ENCODE data around the gene GNG7.

GNG7 gene

DNA sequence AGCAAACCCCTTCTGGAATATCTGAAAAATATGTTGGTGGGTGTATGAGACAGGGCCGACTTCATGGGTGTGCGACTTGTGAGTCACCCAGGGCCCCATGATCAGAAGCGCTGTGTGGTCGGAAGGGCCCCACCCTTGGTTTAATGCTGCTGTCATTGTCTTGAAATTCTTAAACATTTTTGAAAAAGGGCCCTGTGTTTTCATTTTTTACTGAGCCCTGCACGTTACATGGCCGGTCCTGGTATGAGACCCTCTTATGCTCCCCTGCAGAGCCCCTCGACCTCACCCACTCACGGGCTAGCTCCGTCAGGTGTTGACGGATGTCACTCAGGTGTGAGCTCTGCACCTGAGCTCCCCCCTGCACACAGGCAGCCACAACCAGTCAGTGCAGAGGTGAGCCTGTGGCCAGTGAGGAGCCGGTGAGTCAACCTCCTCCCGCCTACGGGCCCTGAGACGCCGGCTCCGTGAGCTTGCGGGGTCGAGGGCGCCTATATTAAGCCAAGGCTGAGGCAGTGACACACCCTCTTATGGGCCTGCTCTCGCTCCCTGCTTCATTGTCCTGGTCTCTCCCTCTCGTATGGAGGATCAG, 198.9 kb downstream of the GNG7 start:
- TF ChIP-seq, protein P1, sequence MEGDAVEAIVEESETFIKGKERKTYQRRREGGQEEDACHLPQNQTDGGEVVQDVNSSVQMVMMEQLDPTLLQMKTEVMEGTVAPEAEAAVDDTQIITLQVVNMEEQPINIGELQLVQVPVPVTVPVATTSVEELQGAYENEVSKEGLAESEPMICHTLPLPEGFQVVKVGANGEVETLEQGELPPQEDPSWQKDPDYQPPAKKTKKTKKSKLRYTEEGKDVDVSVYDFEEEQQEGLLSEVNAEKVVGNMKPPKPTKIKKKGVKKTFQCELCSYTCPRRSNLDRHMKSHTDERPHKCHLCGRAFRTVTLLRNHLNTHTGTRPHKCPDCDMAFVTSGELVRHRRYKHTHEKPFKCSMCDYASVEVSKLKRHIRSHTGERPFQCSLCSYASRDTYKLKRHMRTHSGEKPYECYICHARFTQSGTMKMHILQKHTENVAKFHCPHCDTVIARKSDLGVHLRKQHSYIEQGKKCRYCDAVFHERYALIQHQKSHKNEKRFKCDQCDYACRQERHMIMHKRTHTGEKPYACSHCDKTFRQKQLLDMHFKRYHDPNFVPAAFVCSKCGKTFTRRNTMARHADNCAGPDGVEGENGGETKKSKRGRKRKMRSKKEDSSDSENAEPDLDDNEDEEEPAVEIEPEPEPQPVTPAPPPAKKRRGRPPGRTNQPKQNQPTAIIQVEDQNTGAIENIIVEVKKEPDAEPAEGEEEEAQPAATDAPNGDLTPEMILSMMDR (IDR thresholded peaks at IDR 0.05; ENCODE audit: low read depth, low read length) = no peak
- no peak for TF ChIP-seq EZH2phosphoT487 (IDR thresholded peaks at IDR 0.05; ENCODE audit: low read depth)
- Histone ChIP-seq H3K4me3 (ENCODE audit: low read length) (no peak overlapping the region), H3K79me2 (ENCODE audit: low read length) (no peaks in the 10 kb centered on the region), H3K9ac (ENCODE audit: low read length) (no peak overlapping the region), H3K4me2 (ENCODE audit: low read length) (no peak overlapping the region), H3K36me3 (replicated peaks; ENCODE audit: low read depth, low read length) (no peaks in the 10 kb centered on the region), H3K27me3 (ENCODE audit: low read depth, low read length) (peaks cover 19% of the 10 kb centered on the region), H4K20me1 (ENCODE audit: insufficient read depth, low read length) (no peaks in the 10 kb centered on the region), H3K4me1 (ENCODE audit: low read length) (peaks cover 3% of the 10 kb centered on the region; the same call in 1 of the 2 replicates), H3K9me3 (ENCODE audit: insufficient read depth, low read length) (no peaks in the 10 kb centered on the region), H2AFZ (ENCODE audit: low read depth, low read length) (no peak overlapping the region), H3K27ac (ENCODE audit: low read length) (no peak overlapping the region)

DNA sequence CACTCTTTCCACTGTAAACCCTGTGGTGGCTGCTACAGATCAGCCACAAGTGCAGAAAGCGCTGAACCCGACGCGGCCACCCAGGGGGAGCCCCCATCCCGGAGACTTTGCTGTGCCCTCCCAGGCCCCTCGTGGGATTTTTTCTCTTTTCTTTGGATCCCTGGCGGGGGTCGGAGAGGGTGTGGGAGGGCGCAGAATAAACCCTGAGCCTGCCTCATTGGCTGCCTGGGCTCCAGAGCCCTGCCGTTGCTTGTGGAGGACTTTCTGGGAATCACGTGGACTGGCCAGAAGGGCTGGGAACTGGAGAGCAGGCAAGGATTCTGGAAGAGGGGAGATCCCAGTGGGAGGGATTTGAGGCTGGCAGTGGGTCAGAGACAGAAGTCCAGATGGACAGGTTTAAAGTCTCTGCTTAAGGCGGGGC, 201.6 kb downstream of the GNG7 start:
- no peaks in the 10 kb centered on the region for H3K79me2 ChIP-seq (ENCODE audit: low read length)

DNA sequence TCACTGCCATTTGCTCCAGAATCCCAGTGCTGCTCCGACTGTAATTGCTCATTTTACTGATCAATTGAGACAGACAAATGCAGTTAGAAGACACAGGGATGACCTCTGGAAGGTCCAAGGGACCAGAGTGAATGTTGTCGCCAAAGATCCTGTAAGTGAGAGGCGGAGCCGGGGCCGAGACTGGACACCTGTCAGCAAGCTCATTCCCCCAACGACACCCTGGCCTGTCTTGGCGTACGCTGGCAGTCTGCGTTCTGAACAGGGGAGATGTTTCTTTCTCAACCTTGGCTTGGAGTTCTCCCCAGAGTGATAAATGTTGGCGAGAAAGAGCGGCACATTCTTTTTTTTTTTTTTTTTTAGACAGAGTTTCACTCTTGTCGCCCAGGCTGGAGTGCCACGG, 202.3 kb downstream of the GNG7 start:
- H3K9ac ChIP-seq (ENCODE audit: low read length) = no peak overlapping the region
- H3K9me3 ChIP-seq (ENCODE audit: insufficient read depth, low read length) = no peaks in the 10 kb centered on the region
- no peaks in the 10 kb centered on the region for H3K4me1 ChIP-seq (ENCODE audit: low read length)
- H3K27me3 ChIP-seq (ENCODE audit: low read depth, low read length) = peaks cover 20% of the 10 kb centered on the region
- H3K79me2 ChIP-seq (ENCODE audit: low read length) = no peaks in the 10 kb centered on the region
- H3K27ac ChIP-seq (ENCODE audit: low read length) = no peak overlapping the region
- H3K36me3 ChIP-seq (replicated peaks; ENCODE audit: low read depth, low read length) = no peaks in the 10 kb centered on the region
- no peak overlapping the region for H3K4me3 ChIP-seq (ENCODE audit: low read length)
- no peak overlapping the region for H3K4me2 ChIP-seq (ENCODE audit: low read length)
- no peak overlapping the region for H2AFZ ChIP-seq (ENCODE audit: low read depth, low read length)
- TF ChIP-seq, protein P1 (IDR thresholded peaks at IDR 0.05; ENCODE audit: low read depth, low read length) = no peak
- TF ChIP-seq EZH2phosphoT487 (IDR thresholded peaks at IDR 0.05; ENCODE audit: low read depth) = no peak
- H4K20me1 ChIP-seq (ENCODE audit: insufficient read depth, low read length) = no peaks in the 10 kb centered on the region

More for the DNA sequence above, 201.6 kb downstream of the GNG7 start:
- Histone ChIP-seq H3K27me3 (ENCODE audit: low read depth, low read length) (peaks cover 24% of the 10 kb centered on the region), H2AFZ (ENCODE audit: low read depth, low read length) (no peak overlapping the region), H3K9ac (ENCODE audit: low read length) (no peak overlapping the region), H3K4me2 (ENCODE audit: low read length) (no peak overlapping the region), H3K36me3 (replicated peaks; ENCODE audit: low read depth, low read length) (no peaks in the 10 kb centered on the region), H3K4me1 (ENCODE audit: low read length) (no peaks in the 10 kb centered on the region), H3K4me3 (ENCODE audit: low read length) (no peak overlapping the region), H4K20me1 (ENCODE audit: insufficient read depth, low read length) (no peaks in the 10 kb centered on the region), H3K9me3 (ENCODE audit: insufficient read depth, low read length) (no peaks in the 10 kb centered on the region), H3K27ac (ENCODE audit: low read length) (no peak overlapping the region)
- TF ChIP-seq, protein P1 (IDR thresholded peaks at IDR 0.05; ENCODE audit: low read depth, low read length) = no peak
- TF ChIP-seq EZH2phosphoT487 (IDR thresholded peaks at IDR 0.05; ENCODE audit: low read depth) = no peak

DNA sequence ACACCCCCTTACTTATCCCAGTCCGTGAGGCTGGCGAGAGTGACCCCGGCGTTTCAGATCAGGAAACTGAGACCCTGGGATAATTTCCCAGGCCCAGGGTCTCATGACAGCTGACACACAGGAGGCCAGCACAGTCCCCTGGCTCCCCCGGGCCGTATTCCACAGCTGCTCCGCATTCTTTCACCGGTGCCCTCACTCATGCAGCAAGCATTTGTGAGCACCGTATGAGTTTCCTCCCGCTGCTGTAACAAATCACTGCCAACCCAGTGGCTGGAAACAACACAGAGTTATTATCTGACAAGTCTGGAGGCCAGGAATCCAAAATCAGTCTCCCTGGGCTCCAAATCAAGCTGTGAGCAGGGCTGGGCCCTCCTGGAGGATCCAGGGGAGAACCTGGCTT, 205.3 kb downstream of the GNG7 start:
- Histone ChIP-seq H3K9me3 (ENCODE audit: insufficient read depth, low read length) (no peaks in the 10 kb centered on the region), H4K20me1 (ENCODE audit: insufficient read depth, low read length) (no peaks in the 10 kb centered on the region), H3K9ac (ENCODE audit: low read length) (no peak overlapping the region), H3K79me2 (ENCODE audit: low read length) (no peaks in the 10 kb centered on the region), H3K27me3 (ENCODE audit: low read depth, low read length) (peaks cover 36% of the 10 kb centered on the region), H2AFZ (ENCODE audit: low read depth, low read length) (no peak overlapping the region), H3K36me3 (replicated peaks; ENCODE audit: low read depth, low read length) (no peaks in the 10 kb centered on the region), H3K4me2 (ENCODE audit: low read length) (no peak overlapping the region), H3K4me1 (ENCODE audit: low read length) (no peaks in the 10 kb centered on the region), H3K4me3 (ENCODE audit: low read length) (no peak overlapping the region), H3K27ac (ENCODE audit: low read length) (no peak overlapping the region)
- no peak for TF ChIP-seq EZH2phosphoT487 (IDR thresholded peaks at IDR 0.05; ENCODE audit: low read depth)
- TF ChIP-seq, protein P1 (IDR thresholded peaks at IDR 0.05; ENCODE audit: low read depth, low read length) = no peak
